ENCODE measurements around the gene ALAS1. TPM values are rescaled to one million over a fixed set of nuclear protein-coding genes. Genes with fewer than 3 reads are reported as not detected.
A peak's percentile ranks its signal among the peaks of the same experiment; 100 is the strongest.
"Not testable (repeated sequence)": the region's sequence is repeated elsewhere in the genome, so short reads cannot be mapped to it uniquely, and the experiment has no call there.

The ALAS1 gene
- total RNA-seq, 4 donors from 2014 or later, result 31.1 to 50.5 (median 38.9) TPM

GRCh38 chr3:52150860-52151259 is 47.1 kb upstream of the ALAS1 start:
- Histone ChIP-seq H3K9me3 (no peaks in the 10 kb centered on the region), H3K4me3 (no peak overlapping the region), H3K4me1 (peaks cover 13 to 19% (median 17%) of the 10 kb centered on the region in 4 donors), H3K27ac (replicated peaks in 1 of 4) (no peak overlapping the region), H3K27me3 (no peaks in the 10 kb centered on the region), H3K36me3 (no peaks in the 10 kb centered on the region)
- intact Hi-C loops (cut with DNase I), result no loop called here
- 89% methylated on average over 4 of the region's 4 CpGs for whole genome bisulfite sequencing
- DNase-seq (ENCODE audit: extremely low spot score), result no peak
- TF ChIP-seq EP300 (IDR thresholded peaks at IDR 0.05), result no peak
- TF ChIP-seq POLR2A (IDR thresholded peaks at IDR 0.05; ENCODE audit: low read depth), result no peak

- H3K36me3 ChIP-seq; H3K27ac ChIP-seq (replicated peaks in 1 of 4); H3K4me3 ChIP-seq; intact Hi-C loops (cut with DNase I); H3K27me3 ChIP-seq; H3K9me3 ChIP-seq; DNase-seq (ENCODE audit: extremely low spot score): not testable (repeated sequence)
- WGBS, result 93% methylated on average over 4 of the region's 4 CpGs
- H3K4me1 ChIP-seq, result peaks cover 13 to 19% (median 17%) of the 10 kb centered on the region in 4 donors
These were observed 46.0 kb upstream of the ALAS1 start for GRCh38 chr3:52151991-52152390.

DNA sequence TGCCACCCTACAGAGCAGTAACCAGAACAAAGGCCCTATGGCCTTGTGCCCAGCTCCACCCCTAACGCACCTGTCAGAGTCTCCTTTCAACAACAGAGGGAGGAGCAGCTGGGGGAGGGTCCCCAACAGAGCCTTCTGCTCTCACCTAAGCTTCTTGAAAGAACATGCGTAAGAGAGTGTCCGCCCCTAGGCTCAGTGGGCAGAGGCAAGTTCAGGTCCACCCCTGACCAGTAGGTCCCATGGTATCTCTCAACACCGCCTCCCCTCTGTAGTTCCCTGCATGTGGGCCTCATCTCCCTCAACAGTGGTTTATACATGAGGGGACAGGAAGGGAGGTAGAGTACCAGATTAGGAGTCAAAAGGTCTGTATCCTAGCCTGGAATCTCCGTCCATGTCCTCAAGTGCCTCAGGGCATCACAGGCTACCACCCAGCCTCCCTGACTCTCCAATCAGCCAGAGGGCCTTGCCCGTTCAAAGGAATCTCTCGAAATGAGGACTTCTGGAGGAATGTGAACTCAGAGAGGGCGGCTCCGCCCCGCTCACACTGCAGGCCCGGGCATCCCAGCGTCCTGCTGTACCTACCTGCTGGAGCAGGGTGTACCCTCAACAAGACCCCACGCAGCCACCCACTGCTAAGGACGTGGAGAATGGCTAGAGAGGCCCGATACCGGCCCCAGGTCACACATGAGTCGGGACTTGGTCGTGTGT is 44.4 kb upstream of the ALAS1 start:
- WGBS, result 43% methylated on average over 4 of the region's 18 CpGs

GRCh38 chr3:52154135-52155094 is 43.5 kb upstream of the ALAS1 start, which contains the start of gene POC1A:
Gene POC1A, minus strand, starts transcription at chr3:52154423. Its CDS starts 51 bp downstream, at chr3:52154372.
- peak; percentile 100 for DNase-seq (ENCODE audit: extremely low spot score)
- Histone ChIP-seq H3K27ac (replicated peaks in 1 of 4) (peak within 1 kb of the TSS; percentile 84 to 90 (median 85)), H3K4me1 (peaks cover 13 to 19% (median 17%) of the 10 kb centered on the region in 4 donors), H3K27me3 (no peaks in the 10 kb centered on the region), H3K9me3 (no peaks in the 10 kb centered on the region), H3K36me3 (no peaks in the 10 kb centered on the region), H3K4me3 (peak within 1 kb of the TSS; percentile 54 to 65 (median 60))
- 1% methylated on average over 8 of the region's 83 CpGs for WGBS
- intact Hi-C loops (cut with DNase I), result no loop called here
- TF ChIP-seq, protein P1, sequence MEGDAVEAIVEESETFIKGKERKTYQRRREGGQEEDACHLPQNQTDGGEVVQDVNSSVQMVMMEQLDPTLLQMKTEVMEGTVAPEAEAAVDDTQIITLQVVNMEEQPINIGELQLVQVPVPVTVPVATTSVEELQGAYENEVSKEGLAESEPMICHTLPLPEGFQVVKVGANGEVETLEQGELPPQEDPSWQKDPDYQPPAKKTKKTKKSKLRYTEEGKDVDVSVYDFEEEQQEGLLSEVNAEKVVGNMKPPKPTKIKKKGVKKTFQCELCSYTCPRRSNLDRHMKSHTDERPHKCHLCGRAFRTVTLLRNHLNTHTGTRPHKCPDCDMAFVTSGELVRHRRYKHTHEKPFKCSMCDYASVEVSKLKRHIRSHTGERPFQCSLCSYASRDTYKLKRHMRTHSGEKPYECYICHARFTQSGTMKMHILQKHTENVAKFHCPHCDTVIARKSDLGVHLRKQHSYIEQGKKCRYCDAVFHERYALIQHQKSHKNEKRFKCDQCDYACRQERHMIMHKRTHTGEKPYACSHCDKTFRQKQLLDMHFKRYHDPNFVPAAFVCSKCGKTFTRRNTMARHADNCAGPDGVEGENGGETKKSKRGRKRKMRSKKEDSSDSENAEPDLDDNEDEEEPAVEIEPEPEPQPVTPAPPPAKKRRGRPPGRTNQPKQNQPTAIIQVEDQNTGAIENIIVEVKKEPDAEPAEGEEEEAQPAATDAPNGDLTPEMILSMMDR (IDR thresholded peaks at IDR 0.05), result peak; percentile 7 to 32 (median 13)
- no peak for TF ChIP-seq POLR2A (IDR thresholded peaks at IDR 0.05; ENCODE audit: low read depth)
- peak; percentile 89 to 90 for TF ChIP-seq POLR2AphosphoS5 (IDR thresholded peaks at IDR 0.05)
- TF ChIP-seq EP300 (IDR thresholded peaks at IDR 0.05), result peak; percentile 67

More for the DNA sequence above, 44.4 kb upstream of the ALAS1 start:
- no peak for DNase-seq (ENCODE audit: extremely low spot score)
- H3K4me1 ChIP-seq, result peaks cover 13 to 19% (median 17%) of the 10 kb centered on the region in 4 donors
- H3K9me3 ChIP-seq, result no peaks in the 10 kb centered on the region
- TF ChIP-seq POLR2AphosphoS5 (IDR thresholded peaks at IDR 0.05), result no peak
- TF ChIP-seq, protein P1 (IDR thresholded peaks at IDR 0.05), result no peak
- intact Hi-C loops (cut with DNase I), result no loop called here
- H3K36me3 ChIP-seq, result no peaks in the 10 kb centered on the region
- no peaks in the 10 kb centered on the region for H3K27me3 ChIP-seq
- peak overlapping the region; percentile 54 to 65 (median 60) for H3K4me3 ChIP-seq
- peak overlapping the region; percentile 84 to 90 (median 85) for H3K27ac ChIP-seq (replicated peaks in 1 of 4)

- no peak for DNase-seq (ENCODE audit: extremely low spot score)
- intact Hi-C loops (cut with DNase I), result no loop called here
- Histone ChIP-seq H3K36me3 (no peaks in the 10 kb centered on the region), H3K4me3 (no peak overlapping the region), H3K27ac (replicated peaks in 1 of 4) (peak overlapping the region in 1 of 4 donors; percentile 90), H3K27me3 (no peaks in the 10 kb centered on the region), H3K9me3 (no peaks in the 10 kb centered on the region), H3K4me1 (peaks cover 13 to 19% (median 17%) of the 10 kb centered on the region in 4 donors)
- no peak for TF ChIP-seq POLR2AphosphoS5 (IDR thresholded peaks at IDR 0.05)
- no peak for TF ChIP-seq POLR2A (IDR thresholded peaks at IDR 0.05; ENCODE audit: low read depth)
- no peak for TF ChIP-seq EP300 (IDR thresholded peaks at IDR 0.05)
- TF ChIP-seq, protein P1 (IDR thresholded peaks at IDR 0.05), result no peak
- WGBS, result 90% methylated on average over 4 of the region's 4 CpGs
These were observed 42.0 kb upstream of the ALAS1 start for GRCh38 chr3:52155912-52156311.

All from esophagus muscularis mucosa (tissue), 4 donors.